Astrocyte (in vitro differentiated cells and primary cell): ENCODE results near the gene TAF1B. TPM values are rescaled to one million over a fixed set of nuclear protein-coding genes. Genes with fewer than 3 reads are reported as not detected.

ENCODE experiments used
- DNase-seq: peaks from one replicate; pipeline ENCODE4 v3.0.0-alpha.2; 2010; ENCODE audit warnings: low read depth
- FAIRE-seq: peaks from 2 replicates; lab custom pipeline; 2011; peaks lifted over from hg19 to GRCh38; lab: Jason Lieb, UNC
- H2AFZ ChIP-seq: 2 replicates; pipeline ENCODE4 v1.6.0; 2012; ENCODE audit warnings: low read depth, low read length, inconsistent platforms
- H3K27ac ChIP-seq: 2 replicates; pipeline ENCODE4 v1.5.1; 2011; ENCODE audit warnings: low read depth, low read length, inconsistent platforms
- H3K27me3 ChIP-seq: 2 replicates; pipeline ENCODE4 v1.6.0; 2011; ENCODE audit warnings: low read length, inconsistent platforms; ENCODE audit not compliant: insufficient read depth
- H3K36me3 ChIP-seq: 2 replicates; pipeline ENCODE4 v1.5.1; 2011; ENCODE audit warnings: low read length, inconsistent platforms; ENCODE audit not compliant: insufficient read depth
- H3K4me1 ChIP-seq: 2 replicates; pipeline ENCODE4 v1.5.1; 2011; ENCODE audit warnings: low read length, inconsistent platforms; ENCODE audit not compliant: insufficient read depth
- H3K4me2 ChIP-seq: 2 replicates; pipeline ENCODE4 v1.6.0; 2012; ENCODE audit warnings: low read length, inconsistent platforms
- H3K4me3 ChIP-seq: 2 replicates; pipeline ENCODE4 v1.5.1; 2011; ENCODE audit warnings: low read depth, mild to moderate bottlenecking, low read length, inconsistent platforms; ENCODE audit not compliant: insufficient read depth
- H3K79me2 ChIP-seq: 2 replicates; pipeline ENCODE4 v1.6.0; 2012; ENCODE audit warnings: mild to moderate bottlenecking, low read length, inconsistent platforms; ENCODE audit not compliant: insufficient read depth
- H3K9ac ChIP-seq: 2 replicates; pipeline ENCODE4 v1.6.0; 2012; ENCODE audit warnings: mild to moderate bottlenecking, low read length, inconsistent platforms
- H3K9me3 ChIP-seq: 2 replicates; pipeline ENCODE4 v1.5.1; 2012; ENCODE audit warnings: low read depth, mild to moderate bottlenecking, low read length, inconsistent platforms; ENCODE audit not compliant: insufficient read depth
- H4K20me1 ChIP-seq: 2 replicates; pipeline ENCODE4 v1.6.0; 2012; ENCODE audit warnings: low read length, inconsistent platforms; ENCODE audit not compliant: insufficient read depth
- H3K27ac Mint-ChIP-seq: one replicate; pipeline ENCODE4 v1.8.0; 2021; ENCODE audit warnings: mild to moderate bottlenecking, mixed read lengths; ENCODE audit not compliant: unreplicated experiment
- H3K27me3 Mint-ChIP-seq: one replicate; pipeline ENCODE4 v1.8.0; 2021; ENCODE audit warnings: low read depth, mixed read lengths; ENCODE audit not compliant: unreplicated experiment
- H3K36me3 Mint-ChIP-seq: one replicate; pipeline ENCODE4 v1.8.0; 2021; ENCODE audit warnings: low read depth, mixed read lengths; ENCODE audit not compliant: unreplicated experiment
- H3K4me1 Mint-ChIP-seq: one replicate; pipeline ENCODE4 v1.8.0; 2021; ENCODE audit warnings: low read depth, mixed read lengths; ENCODE audit not compliant: unreplicated experiment
- H3K4me3 Mint-ChIP-seq: one replicate; pipeline ENCODE4 v1.8.0; 2021; ENCODE audit warnings: mild to moderate bottlenecking, moderate library complexity, mixed read lengths; ENCODE audit not compliant: unreplicated experiment
- H3K9me3 Mint-ChIP-seq: one replicate; pipeline ENCODE4 v1.8.0; 2021; ENCODE audit warnings: mild to moderate bottlenecking, mixed read lengths; ENCODE audit not compliant: unreplicated experiment
- CTCF ChIP-seq: IDR thresholded peaks from 2 replicates; pipeline ENCODE4 v1.5.1; 2011; ENCODE audit warnings: low read depth, mild to moderate bottlenecking, inconsistent platforms, low read length, moderate library complexity; ENCODE audit not compliant: insufficient read depth
- EZH2 ChIP-seq: IDR thresholded peaks from 2 replicates; pipeline ENCODE4 v1.6.1; 2012; ENCODE audit warnings: mild to moderate bottlenecking, low read length, inconsistent platforms; ENCODE audit not compliant: insufficient read depth
- total RNA-seq: library from RNA; stranded (reverse); gene quantifications from 2 replicates; pipeline ENCODE4 v1.2.1, GENCODE V29; 2021

The TAF1B gene
- total RNA-seq, 1 donor from 2014 or later: 14.5 TPM

- H3K36me3 Mint-ChIP-seq: no peaks in the 10 kb centered on the region
- H3K36me3 ChIP-seq: no peaks in the 10 kb centered on the region
- no peak for FAIRE-seq
These were observed 116.0 kb downstream of the TAF1B start for GRCh38 chr2:9959262-9959661.

GRCh38 chr2:9961013-9961412, 117.7 kb downstream of the TAF1B start:
- no peak overlapping the region for H3K27ac ChIP-seq
- no peaks in the 10 kb centered on the region for H3K4me1 Mint-ChIP-seq
- H3K4me3 ChIP-seq: no peak overlapping the region
- H3K79me2 ChIP-seq: no peaks in the 10 kb centered on the region
- no peaks in the 10 kb centered on the region for H3K36me3 ChIP-seq
- no peak overlapping the region for H2AFZ ChIP-seq
- H3K4me2 ChIP-seq: no peak overlapping the region
- peaks cover 4% of the 10 kb centered on the region for H3K27me3 ChIP-seq
- FAIRE-seq (no peak), DNase-seq (no peak)
- no peaks in the 10 kb centered on the region for H3K9me3 Mint-ChIP-seq
- no peaks in the 10 kb centered on the region for H3K4me1 ChIP-seq
- H3K27me3 Mint-ChIP-seq: no peaks in the 10 kb centered on the region
- no peak overlapping the region for H3K4me3 Mint-ChIP-seq
- H3K36me3 Mint-ChIP-seq: no peaks in the 10 kb centered on the region
- TF ChIP-seq CTCF (no peak), EZH2 (no peak)
- H3K27ac Mint-ChIP-seq: no peak overlapping the region
- H4K20me1 ChIP-seq: no peaks in the 10 kb centered on the region
- H3K9ac ChIP-seq: no peak overlapping the region
- no peaks in the 10 kb centered on the region for H3K9me3 ChIP-seq

More at GRCh38 chr2:9959262-9959661, 116.0 kb downstream of the TAF1B start:
- Mint-ChIP-seq H3K27me3 (no peaks in the 10 kb centered on the region), H3K4me3 (no peak overlapping the region), H3K9me3 (no peaks in the 10 kb centered on the region), H3K27ac (no peak overlapping the region), H3K4me1 (no peaks in the 10 kb centered on the region)
- Histone ChIP-seq H3K79me2 (no peaks in the 10 kb centered on the region), H3K4me1 (no peaks in the 10 kb centered on the region), H3K27ac (no peak overlapping the region), H3K4me2 (no peak overlapping the region), H3K9ac (no peak overlapping the region), H2AFZ (no peak overlapping the region), H3K9me3 (no peaks in the 10 kb centered on the region), H4K20me1 (no peaks in the 10 kb centered on the region), H3K27me3 (peaks cover 8% of the 10 kb centered on the region), H3K4me3 (no peak overlapping the region)
- TF ChIP-seq EZH2: no peak
- TF ChIP-seq CTCF: no peak
- DNase-seq: no peak

- H3K9ac ChIP-seq: no peak overlapping the region
- Mint-ChIP-seq H3K27me3 (no peaks in the 10 kb centered on the region), H3K36me3 (no peaks in the 10 kb centered on the region), H3K27ac (no peak overlapping the region), H3K9me3 (no peaks in the 10 kb centered on the region), H3K4me3 (no peak overlapping the region), H3K4me1 (peaks cover 3% of the 10 kb centered on the region)
- no peaks in the 10 kb centered on the region for H3K27me3 ChIP-seq
- FAIRE-seq: no peak
- no peaks in the 10 kb centered on the region for H3K9me3 ChIP-seq
- no peaks in the 10 kb centered on the region for H3K36me3 ChIP-seq
- H2AFZ ChIP-seq: no peak overlapping the region
- no peak overlapping the region for H3K4me3 ChIP-seq
- DNase-seq: no peak
- no peaks in the 10 kb centered on the region for H3K4me1 ChIP-seq
- no peaks in the 10 kb centered on the region for H4K20me1 ChIP-seq
- TF ChIP-seq CTCF (no peak), EZH2 (no peak)
- H3K27ac ChIP-seq: no peak overlapping the region
- H3K79me2 ChIP-seq: no peaks in the 10 kb centered on the region
- no peak overlapping the region for H3K4me2 ChIP-seq
These were observed 121.2 kb downstream of the TAF1B start for GRCh38 chr2:9964334-9964980.
